ENCODE measurements around the gene MFAP2. TPM values are rescaled to one million over a fixed set of nuclear protein-coding genes. Genes with fewer than 3 reads are reported as not detected.

The MFAP2 gene
- total and polyA plus RNA-seq, 2 of the 8 experiments (the other 6 are each of a cell fraction or from before 2014, with no cell fraction given): 172 to 326 TPM

GRCh38 chr1:17008208-17008855 lies 27.9 kb upstream of the MFAP2 start (continued):
- TF ChIP-seq CTCF (IDR thresholded peaks at IDR 0.05; ENCODE audit: control extremely low read depth in 1 of 3, insufficient read depth in 1 of 3, low read depth in 1 of 3, low read length in 3 of 3) (no peak), ATF3 (IDR thresholded peaks at IDR 0.05; ENCODE audit: insufficient read depth, low read depth, low read length) (no peak), JUN (IDR thresholded peaks at IDR 0.05; ENCODE audit: low read depth, low read length) (no peak), CHD1 (IDR thresholded peaks at IDR 0.05; ENCODE audit: low read depth, low read length) (no peak), CHD2 (IDR thresholded peaks at IDR 0.05; ENCODE audit: low read length) (no peak), EZH2 (IDR thresholded peaks at IDR 0.05; ENCODE audit: low read depth, low read length, severe bottlenecking) (no peak)
